CD4-positive, alpha-beta T cell treated with Interleukin-6 at 100 ng/mL for 8 hours (primary cell): ENCODE measurements around the gene YKT6.

Source experiments
- DNase-seq: peaks from one replicate; pipeline ENCODE4 v3.0.0-alpha.2; 2020; ENCODE audit warnings: mixed read lengths, low spot score

Gene YKT6

GRCh38 chr7:44258865-44259546 is 58.2 kb downstream of the YKT6 start:
- no peak for DNase-seq

GRCh38 chr7:44259547-44260457 is 59.0 kb downstream of the YKT6 start:
- DNase-seq, result no peak

GRCh38 chr7:44261240-44261639 is 60.5 kb downstream of the YKT6 start:
- no peak for DNase-seq

GRCh38 chr7:44262031-44262430 is 61.3 kb downstream of the YKT6 start:
- no peak for DNase-seq

- no peak for DNase-seq
Measured at GRCh38 chr7:44263326-44264082, 62.7 kb downstream of the YKT6 start.
